ENCODE results near the gene SNRNP40. TPM values are rescaled to one million over a fixed set of nuclear protein-coding genes. Genes with fewer than 3 reads are reported as not detected.

The SNRNP40 gene
- polyA plus RNA-seq, 3 donors = 25.6 to 56.4 (median 50.9) TPM

DNA sequence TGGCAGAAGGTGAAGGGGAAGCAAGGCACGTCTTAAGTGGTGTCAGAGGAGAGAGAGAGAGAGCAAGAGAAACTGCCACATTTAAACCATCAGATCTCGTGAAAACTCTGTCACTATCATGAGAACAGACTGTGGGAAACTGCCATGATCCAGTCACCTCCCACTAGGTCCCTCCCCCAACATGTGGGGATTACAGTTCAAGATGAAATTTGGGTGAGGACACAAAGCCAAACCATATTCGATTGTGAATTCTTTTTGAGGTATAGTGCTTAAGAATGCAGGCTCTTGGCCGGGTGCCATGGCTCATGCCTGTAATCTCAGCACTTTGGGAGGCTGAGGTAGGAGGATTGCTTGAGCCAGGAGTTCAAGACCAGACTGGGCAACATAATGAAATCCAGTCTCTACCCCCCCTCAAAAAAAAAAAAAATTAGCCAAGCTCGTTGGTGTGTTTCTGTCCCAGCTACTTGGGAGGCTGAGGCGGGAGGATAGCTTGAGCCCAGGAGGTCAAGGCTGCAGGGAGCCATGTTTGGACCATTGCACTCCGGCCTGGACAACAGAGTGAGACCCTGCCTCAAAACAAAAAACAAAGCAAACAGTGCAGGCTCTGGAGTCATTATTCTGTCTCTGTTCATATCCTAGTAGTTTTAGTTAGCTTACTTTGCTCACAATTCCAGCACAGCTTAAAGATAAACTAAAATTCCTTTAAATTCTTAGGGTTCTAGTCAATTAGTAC is 6.3 kb upstream of the SNRNP40 start:
- Histone ChIP-seq H3K79me2 (ENCODE audit: insufficient read depth, low read length) (peaks cover 58% of the 10 kb centered on the region), H3K27ac (ENCODE audit: low read depth in 1 of 2, low read length in 2 of 2) (no peak overlapping the region), H3K9ac (ENCODE audit: insufficient read depth, low read length, poor library complexity, severe bottlenecking) (no peak overlapping the region), H3K27me3 (ENCODE audit: control insufficient read depth in 2 of 2, insufficient read depth in 2 of 2, low read length in 2 of 2) (no peaks in the 10 kb centered on the region), H2AFZ (ENCODE audit: insufficient read depth, low read depth, low read length, poor library complexity, severe bottlenecking) (no peak overlapping the region), H3K4me1 (ENCODE audit: control insufficient read depth in 1 of 2, insufficient read depth in 2 of 2, low read length in 2 of 2) (peaks cover 4 to 7% of the 10 kb centered on the region in 2 donors), H3K9me3 (replicated peaks in 1 of 2; ENCODE audit: control insufficient read depth in 1 of 2, insufficient read depth in 1 of 2, low read length in 2 of 2) (no peaks in the 10 kb centered on the region), H3K36me3 (replicated peaks in 1 of 2; ENCODE audit: control insufficient read depth in 1 of 2, insufficient read depth in 2 of 2, low read length in 2 of 2) (peaks cover 7 to 13% of the 10 kb centered on the region in 2 donors), H3K4me2 (replicated peaks; ENCODE audit: extremely low read depth, low read length, poor library complexity, severe bottlenecking) (no peak overlapping the region), H3K4me3 (replicated peaks in 1 of 3; ENCODE audit: low read depth in 2 of 3, low read length in 3 of 3) (no peak overlapping the region), H4K20me1 (ENCODE audit: insufficient read depth, low read length) (peaks cover 6% of the 10 kb centered on the region)
- Mint-ChIP-seq H3K27ac (peak overlapping the region in 2 of 7 donors; percentile 22 to 52), H3K4me3 (no peak overlapping the region), H3K27me3 (ENCODE audit: low read depth in 3 of 3) (no peaks in the 10 kb centered on the region), H3K4me1 (peaks cover 11% of the 10 kb centered on the region), H3K36me3 (peaks cover 17 to 40% of the 10 kb centered on the region in 2 donors), H3K9me3 (no peaks in the 10 kb centered on the region)
- no peak for DNase-seq
- TF ChIP-seq, protein P1, sequence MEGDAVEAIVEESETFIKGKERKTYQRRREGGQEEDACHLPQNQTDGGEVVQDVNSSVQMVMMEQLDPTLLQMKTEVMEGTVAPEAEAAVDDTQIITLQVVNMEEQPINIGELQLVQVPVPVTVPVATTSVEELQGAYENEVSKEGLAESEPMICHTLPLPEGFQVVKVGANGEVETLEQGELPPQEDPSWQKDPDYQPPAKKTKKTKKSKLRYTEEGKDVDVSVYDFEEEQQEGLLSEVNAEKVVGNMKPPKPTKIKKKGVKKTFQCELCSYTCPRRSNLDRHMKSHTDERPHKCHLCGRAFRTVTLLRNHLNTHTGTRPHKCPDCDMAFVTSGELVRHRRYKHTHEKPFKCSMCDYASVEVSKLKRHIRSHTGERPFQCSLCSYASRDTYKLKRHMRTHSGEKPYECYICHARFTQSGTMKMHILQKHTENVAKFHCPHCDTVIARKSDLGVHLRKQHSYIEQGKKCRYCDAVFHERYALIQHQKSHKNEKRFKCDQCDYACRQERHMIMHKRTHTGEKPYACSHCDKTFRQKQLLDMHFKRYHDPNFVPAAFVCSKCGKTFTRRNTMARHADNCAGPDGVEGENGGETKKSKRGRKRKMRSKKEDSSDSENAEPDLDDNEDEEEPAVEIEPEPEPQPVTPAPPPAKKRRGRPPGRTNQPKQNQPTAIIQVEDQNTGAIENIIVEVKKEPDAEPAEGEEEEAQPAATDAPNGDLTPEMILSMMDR (IDR thresholded peaks at IDR 0.05) = no peak
- 100% methylated on average over 2 of the region's 7 CpGs for WGBS (ENCODE audit: insufficient coverage)
- intact Hi-C loops (cut with micrococcal nuclease) = no loop called here

DNA sequence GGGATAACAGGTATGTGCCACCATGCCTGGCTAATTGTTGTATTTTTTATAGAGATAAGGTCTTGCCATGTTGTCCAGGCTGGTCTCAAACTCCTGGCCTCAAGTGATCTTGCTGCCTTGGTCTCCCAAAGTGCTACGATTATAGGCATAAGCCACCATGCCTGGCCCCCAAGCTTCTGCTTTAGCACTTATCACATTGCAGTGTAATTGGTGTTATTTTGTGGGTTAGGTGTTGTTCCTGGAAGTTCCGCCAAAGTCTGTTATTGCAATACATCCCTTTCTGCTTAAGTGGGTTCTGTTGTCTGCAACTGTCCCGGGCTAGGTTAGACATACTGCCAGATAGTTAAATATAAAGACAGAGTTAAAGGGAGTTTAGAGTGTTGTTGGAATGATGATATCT is 3.6 kb upstream of the SNRNP40 start:
- peaks cover 6% of the 10 kb centered on the region for H4K20me1 ChIP-seq (ENCODE audit: insufficient read depth, low read length)
- TF ChIP-seq, protein P1 (IDR thresholded peaks at IDR 0.05) = no peak
- no peaks in the 10 kb centered on the region for H3K27me3 Mint-ChIP-seq (ENCODE audit: low read depth in 3 of 3)
- intact Hi-C loops (cut with micrococcal nuclease) = no loop called here
- peaks cover 82% of the 10 kb centered on the region for H3K79me2 ChIP-seq (ENCODE audit: insufficient read depth, low read length)
- H3K27ac ChIP-seq (ENCODE audit: low read depth in 1 of 2, low read length in 2 of 2) = no peak overlapping the region
- H3K4me3 Mint-ChIP-seq = no peak overlapping the region
- no peak overlapping the region for H3K9ac ChIP-seq (ENCODE audit: insufficient read depth, low read length, poor library complexity, severe bottlenecking)
- DNase-seq = no peak
- no peak overlapping the region for H3K4me2 ChIP-seq (replicated peaks; ENCODE audit: extremely low read depth, low read length, poor library complexity, severe bottlenecking)
- peak overlapping the region in 2 of 7 donors; percentile 47 to 58 for H3K27ac Mint-ChIP-seq
- peaks cover 23 to 27% of the 10 kb centered on the region in 2 donors for H3K4me1 ChIP-seq (ENCODE audit: control insufficient read depth in 1 of 2, insufficient read depth in 2 of 2, low read length in 2 of 2)
- H3K4me3 ChIP-seq (replicated peaks in 1 of 3; ENCODE audit: low read depth in 2 of 3, low read length in 3 of 3) = no peak overlapping the region
- no peak overlapping the region for H2AFZ ChIP-seq (ENCODE audit: insufficient read depth, low read depth, low read length, poor library complexity, severe bottlenecking)
- no peaks in the 10 kb centered on the region for H3K27me3 ChIP-seq (ENCODE audit: control insufficient read depth in 2 of 2, insufficient read depth in 2 of 2, low read length in 2 of 2)
- peaks cover 11% of the 10 kb centered on the region for H3K4me1 Mint-ChIP-seq
- peaks cover 7 to 25% of the 10 kb centered on the region in 2 donors for H3K36me3 Mint-ChIP-seq
- no peaks in the 10 kb centered on the region for H3K9me3 Mint-ChIP-seq
- no CpG with 5 or more reads among the region's 3 CpGs for WGBS (ENCODE audit: insufficient coverage)
- no peaks in the 10 kb centered on the region for H3K9me3 ChIP-seq (replicated peaks in 1 of 2; ENCODE audit: control insufficient read depth in 1 of 2, insufficient read depth in 1 of 2, low read length in 2 of 2)
- peaks cover 2 to 5% of the 10 kb centered on the region in 2 donors for H3K36me3 ChIP-seq (replicated peaks in 1 of 2; ENCODE audit: control insufficient read depth in 1 of 2, insufficient read depth in 2 of 2, low read length in 2 of 2)
